GM13977 (cell line): Measurements from ENCODE around the gene HAS3.

Experiments used
- DNase-seq: peaks from one replicate; pipeline ENCODE4 v3.0.0; 2012; ENCODE audit warnings: low spot score
- CTCF ChIP-seq: IDR thresholded peaks from 2 replicates; pipeline ENCODE4 v1.5.1; 2012; ENCODE audit warnings: mild to moderate bottlenecking, control low read depth; ENCODE audit not compliant: insufficient read depth; ENCODE audit errors: extremely low read depth, missing control alignments
- in situ Hi-C: fragments of 300-500 bp; cut with MboI; formaldehyde crosslinking; loops from one replicate; pipeline ENCODE4 v1.12.0; 2022; ENCODE audit warnings: low sequenced_read_pairs, low pct_unique_long_range_greater_than_20kb, mixed read lengths, inconsistent platforms; ENCODE audit not compliant: unreplicated experiment

HAS3 gene

GRCh38 chr16:69078073-69078472 is 27.4 kb upstream of the HAS3 start:
- DNase-seq = no peak
- no peak for TF ChIP-seq CTCF
- in situ Hi-C loops = no loop called here

GRCh38 chr16:69079697-69080096 is 25.8 kb upstream of the HAS3 start:
- no peak for TF ChIP-seq CTCF
- in situ Hi-C loops = no loop called here

GRCh38 chr16:69083306-69083941 is 22.0 kb upstream of the HAS3 start:
- in situ Hi-C loops = no loop called here
- peak; percentile 27 for TF ChIP-seq CTCF
- DNase-seq = no peak

More at GRCh38 chr16:69079697-69080096, 25.8 kb upstream of the HAS3 start:
- DNase-seq = no peak

GRCh38 chr16:69084289-69084688 is 21.2 kb upstream of the HAS3 start:
- no peak for DNase-seq
- in situ Hi-C loops = no loop called here
- no peak for TF ChIP-seq CTCF

GRCh38 chr16:69085032-69085695 is 20.3 kb upstream of the HAS3 start:
- TF ChIP-seq CTCF = no peak
- in situ Hi-C loops = no loop called here
- no peak for DNase-seq

GRCh38 chr16:69087161-69087581 is 18.3 kb upstream of the HAS3 start:
- no peak for TF ChIP-seq CTCF
- in situ Hi-C loops = no loop called here
- DNase-seq = no peak
